K562 (cell line): ENCODE measurements around the gene JMJD1C. TPM values are rescaled to one million over a fixed set of nuclear protein-coding genes. Genes with fewer than 3 reads are reported as not detected.

ENCODE experiments used
- ATAC-seq: fragments of 200-7000 bp; cut with Tn5 transposase; 3 replicates; pipeline ENCODE4 v1.9.1; 2020; ENCODE audit warnings: moderate library complexity
- BruUV-seq: library from RNA; stranded (reverse); fragments of 400-500 nt; replicated peaks from 2 replicates; lab custom pipeline; 2021; lab: Mats Ljungman, UMichigan
- CTCF ChIA-PET: fragments of 300-600 bp; formaldehyde crosslinking; extraction: SDS; loops from one replicate; lab custom pipeline; 2021; ENCODE audit warnings: low intra/inter-chr PET ratio; lab: Yijun Ruan, JAX
- POLR2A ChIA-PET: fragments of 300-600, 350-650 bp; sonication (Branson Sonifier 250); formaldehyde crosslinking; extraction: SDS; loops from one replicate; lab custom pipeline; 2021; ENCODE audit warnings: antibody characterized with exemption, inconsistent platforms; lab: Yijun Ruan, JAX
- DNase-seq, 4 experiments: peaks; one replicate each; pipeline versions ENCODE4 v3.0.0 to v3.0.0-alpha.2; 2011 to 2018; ENCODE audit warnings: low spot score in 3 of 4, mixed read lengths in 3 of 4; ENCODE audit errors: extremely low read depth in 1 of 4
- FAIRE-seq: peaks from 2 replicates; lab custom pipeline; 2011; peaks lifted over from hg19 to GRCh38; lab: Jason Lieb, UNC
- H2AFZ ChIP-seq: 2 replicates; pipeline ENCODE4 v1.6.0; 2011; ENCODE audit warnings: low read depth, low read length, control low read depth, inconsistent platforms
- H3K27ac ChIP-seq: fragments of 200-600 bp; 3 replicates; pipeline ENCODE4 v1.8.0; 2011; ENCODE audit warnings: low read depth, mild to moderate bottlenecking, control low read depth, inconsistent platforms, low read length, moderate library complexity, mixed read lengths; ENCODE audit errors: extremely low read depth
- H3K27me3 ChIP-seq, 2 experiments: fragments of 300-600 bp in 1 of 2; 2 replicates in 1 of 2; 3 replicates in 1 of 2; pipeline versions ENCODE4 v1.6.0 to v1.8.0; 2011; ENCODE audit warnings: inconsistent platforms in 2 of 2, low read length in 2 of 2, mild to moderate bottlenecking in 1 of 2, mixed read lengths in 1 of 2, moderate library complexity in 1 of 2; ENCODE audit not compliant: control insufficient read depth in 2 of 2, insufficient read depth in 2 of 2
- H3K36me3 ChIP-seq: fragments of 300-600 bp; 3 replicates; pipeline ENCODE4 v1.8.0; 2011; ENCODE audit warnings: mild to moderate bottlenecking, low read length, inconsistent platforms; ENCODE audit not compliant: control insufficient read depth, insufficient read depth
- H3K4me1 ChIP-seq, 2 experiments: fragments of 200-600 bp in 1 of 2; replicated peaks in 1 of 2; 2 replicates in 1 of 2; 3 replicates in 1 of 2; pipeline versions ENCODE4 v1.5.1 to v1.8.0; 2011; ENCODE audit warnings: inconsistent platforms in 2 of 2, low read length in 2 of 2, mild to moderate bottlenecking in 1 of 2, mixed read lengths in 1 of 2, moderate library complexity in 1 of 2; ENCODE audit not compliant: control insufficient read depth in 2 of 2, insufficient read depth in 2 of 2
- H3K4me2 ChIP-seq: 2 replicates; pipeline ENCODE4 v1.6.1; 2011; ENCODE audit warnings: low read length, control low read depth, inconsistent platforms, mixed read lengths; ENCODE audit not compliant: insufficient read depth
- H3K4me3 ChIP-seq: fragments of 200-600 bp; sonication (generic), shearing (Covaris generic); 2 replicates; pipeline ENCODE4 v1.5.1; 2016; ENCODE audit warnings: control low read depth, inconsistent platforms
- H3K79me2 ChIP-seq: fragments of 200-600 bp; 3 replicates; pipeline ENCODE4 v1.8.0; 2011; ENCODE audit warnings: low read length, inconsistent platforms; ENCODE audit not compliant: control insufficient read depth, insufficient read depth
- H3K9ac ChIP-seq, 2 experiments: 2 replicates each; pipeline versions ENCODE4 v1.6.0 to v1.6.1; 2011; ENCODE audit warnings: low read depth in 2 of 2, low read length in 2 of 2, control low read depth in 1 of 2, inconsistent platforms in 1 of 2, mild to moderate bottlenecking in 1 of 2, mixed read lengths in 1 of 2; ENCODE audit not compliant: insufficient read depth in 1 of 2
- H3K9me1 ChIP-seq: one replicate; pipeline ENCODE4 v1.6.0; 2011; ENCODE audit warnings: inconsistent platforms, mild to moderate bottlenecking, low read length, moderate library complexity; ENCODE audit not compliant: control insufficient read depth, insufficient read depth
- H3K9me3 ChIP-seq: replicated peaks from 2 replicates; pipeline ENCODE4 v1.5.1; 2011; ENCODE audit warnings: low read depth, low read length, inconsistent platforms; ENCODE audit not compliant: control insufficient read depth, insufficient read depth
- H4K20me1 ChIP-seq: replicated peaks from 2 replicates; pipeline ENCODE4 v1.6.1; 2011; ENCODE audit warnings: low read length, inconsistent platforms, mixed read lengths; ENCODE audit not compliant: control insufficient read depth, insufficient read depth
- RBM25 ChIP-seq: fragments of 200-400 bp; formaldehyde crosslinking; IDR thresholded peaks from 2 replicates; pipeline ENCODE4 v1.6.1; 2018; ENCODE audit warnings: low read length, low read depth, moderate library complexity; ENCODE audit not compliant: severe bottlenecking
- ZNF121 ChIP-seq: sonication (generic); formaldehyde crosslinking; conservative IDR thresholded peaks from 2 replicates; pipeline ENCODE4 v1.8.0; 2022; ENCODE audit warnings: missing genetic modification reagents
- WGBS: fragments of 100-300 bp; shearing (Covaris generic); methylation state at CpG from one replicate; pipeline ENCODE4 v1.1.6; 2016; ENCODE audit warnings: low coverage, mixed read lengths; ENCODE audit not compliant: insufficient coverage; ENCODE audit errors: missing lambda C conversion rate; 5-methylcytosine and 5-hydroxymethylcytosine counted together
- in situ Hi-C: fragments of 300-500 bp; cut with MboI; formaldehyde crosslinking; loops from 4 replicates; pipeline ENCODE4 v1.15.0; 2018; ENCODE audit warnings: inconsistent platforms, mixed read lengths
- intact Hi-C: fragments of 100-400 bp; cut with micrococcal nuclease; formaldehyde crosslinking; loops from 2 replicates; pipeline ENCODE4 v1.14.2; 2022
- polyA plus RNA-seq, 8 experiments: library from polyadenylated mRNA; depleted of rRNA in 4 of 8; stranded (reverse) in 5 of 8; unstranded in 3 of 8; fragments of >200 nt; fragmentation: Nextera tagmentation in 2 of 8; fragmentation: Illumina TruSeq in 1 of 8; extraction: Ambion mirVana in 2 of 8; extraction: Trizol in 1 of 8; gene quantifications; 2 replicates each; pipeline versions ENCODE4 v1.2.1 to v1.2.3, GENCODE V29; 2011 to 2014; ENCODE audit warnings: inconsistent platforms in 1 of 8, missing spikeins in 1 of 8
- total RNA-seq, 7 experiments: library from RNA; depleted of rRNA in 6 of 7; stranded (reverse); fragments of >200 nt in 6 of 7; fragmentation: Illumina TruSeq in 2 of 7; extraction: Trizol in 2 of 7; gene quantifications; 2 replicates each; pipeline versions ENCODE4 v1.2.1 to v1.2.3, GENCODE V29; 2011 to 2021; ENCODE audit warnings: low replicate concordance in 1 of 7
- TF ChIP-seq, protein P1 (sequence below): fragments of 250-450 bp; sonication (Bioruptor Pico); IDR thresholded peaks from 2 replicates; pipeline ENCODE4 v1.9.0; 2021; ENCODE audit warnings: mild to moderate bottlenecking, inconsistent platforms

The JMJD1C gene
- total and polyA plus RNA-seq, 9 of the 15 experiments (the other 6 are each of a cell fraction or from before 2014, with no cell fraction given): 25.3 to 68.0 (median 47.2) TPM

DNA sequence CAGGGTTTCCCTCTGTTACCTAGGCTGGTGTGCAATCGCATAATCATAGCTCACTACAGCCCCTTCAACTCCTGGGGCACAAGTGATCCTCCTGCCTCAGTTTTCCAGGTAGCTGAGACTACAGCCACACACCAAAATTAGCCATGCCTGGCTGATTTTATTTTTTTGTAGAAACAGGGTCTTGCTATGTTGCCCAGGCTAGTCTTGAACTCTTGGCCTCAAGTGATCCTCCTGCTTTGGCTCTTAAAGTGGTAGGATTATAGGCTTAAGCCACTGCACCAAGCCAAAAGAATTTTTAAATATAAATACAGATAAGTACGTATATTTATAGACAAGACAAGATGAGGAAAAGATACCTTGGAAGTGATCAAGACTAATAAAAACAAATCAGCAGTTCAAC lies 215.7 kb downstream of the JMJD1C start:
- intact Hi-C loops: no loop called here
- H3K4me1 ChIP-seq: no peaks in the 10 kb centered on the region
- peaks cover 20% of the 10 kb centered on the region; the same call in 2 of the 3 replicates for H3K36me3 ChIP-seq
- no peaks in the 10 kb centered on the region for H3K27me3 ChIP-seq
- ChIA-PET CTCF (no interaction called here), POLR2A (no interaction called here)
- H3K9me3 ChIP-seq: 0 out of 2 replicates have a peak, but pooled peaks cover 2% of the 10 kb centered on the region
- no peak overlapping the region for H3K4me2 ChIP-seq
- FAIRE-seq: no peak
- no peak for ATAC-seq
- no peak overlapping the region for H2AFZ ChIP-seq
- H3K4me3 ChIP-seq: no peak overlapping the region
- in situ Hi-C loops: no loop called here
- TF ChIP-seq, protein P1, sequence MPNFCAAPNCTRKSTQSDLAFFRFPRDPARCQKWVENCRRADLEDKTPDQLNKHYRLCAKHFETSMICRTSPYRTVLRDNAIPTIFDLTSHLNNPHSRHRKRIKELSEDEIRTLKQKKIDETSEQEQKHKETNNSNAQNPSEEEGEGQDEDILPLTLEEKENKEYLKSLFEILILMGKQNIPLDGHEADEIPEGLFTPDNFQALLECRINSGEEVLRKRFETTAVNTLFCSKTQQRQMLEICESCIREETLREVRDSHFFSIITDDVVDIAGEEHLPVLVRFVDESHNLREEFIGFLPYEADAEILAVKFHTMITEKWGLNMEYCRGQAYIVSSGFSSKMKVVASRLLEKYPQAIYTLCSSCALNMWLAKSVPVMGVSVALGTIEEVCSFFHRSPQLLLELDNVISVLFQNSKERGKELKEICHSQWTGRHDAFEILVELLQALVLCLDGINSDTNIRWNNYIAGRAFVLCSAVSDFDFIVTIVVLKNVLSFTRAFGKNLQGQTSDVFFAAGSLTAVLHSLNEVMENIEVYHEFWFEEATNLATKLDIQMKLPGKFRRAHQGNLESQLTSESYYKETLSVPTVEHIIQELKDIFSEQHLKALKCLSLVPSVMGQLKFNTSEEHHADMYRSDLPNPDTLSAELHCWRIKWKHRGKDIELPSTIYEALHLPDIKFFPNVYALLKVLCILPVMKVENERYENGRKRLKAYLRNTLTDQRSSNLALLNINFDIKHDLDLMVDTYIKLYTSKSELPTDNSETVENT (CRISPR knock-in tag): no peak
- TF ChIP-seq ZNF121 (CRISPR knock-in tag) (peak; percentile 55; the same call in 1 of the 2 replicates), RBM25 (peak; percentile 29)
- no peaks in the 10 kb centered on the region for H4K20me1 ChIP-seq
- no peak overlapping the region for H3K27ac ChIP-seq
- no peak overlapping the region for H3K9ac ChIP-seq
- no peaks in the 10 kb centered on the region for H3K9me1 ChIP-seq
- DNase-seq: no peak
- peaks cover 93% of the 10 kb centered on the region for H3K79me2 ChIP-seq
- BruUV-seq: no TSS peak
- 100% methylated on average over 2 of the region's 2 CpGs for WGBS
